Neuronal stem cell (in vitro differentiated cells): ENCODE results near the gene MOB1A.

Source experiments
- DNase-seq: peaks from one replicate; pipeline ENCODE4 v3.0.0-alpha.2; 2013; ENCODE audit warnings: low spot score
- H2AFZ ChIP-seq: one replicate; pipeline ENCODE4 v1.6.1; 2013; ENCODE audit warnings: mild to moderate bottlenecking, low read length, inconsistent platforms
- H2AK5ac ChIP-seq: 2 replicates; pipeline ENCODE4 v1.6.1; 2013; ENCODE audit warnings: low read depth, mild to moderate bottlenecking, inconsistent platforms, low read length, moderate library complexity, mixed read lengths
- H2BK120ac ChIP-seq: 2 replicates; pipeline ENCODE4 v1.6.1; 2013; ENCODE audit warnings: low read depth, mild to moderate bottlenecking, inconsistent platforms, low read length, moderate library complexity, mixed read lengths
- H2BK12ac ChIP-seq: one replicate; pipeline ENCODE4 v1.6.1; 2013; ENCODE audit warnings: low read length, inconsistent platforms
- H2BK15ac ChIP-seq: 2 replicates; pipeline ENCODE4 v1.6.1; 2013; ENCODE audit warnings: mild to moderate bottlenecking, low read length, inconsistent platforms, mixed read lengths
- H2BK5ac ChIP-seq: one replicate; pipeline ENCODE4 v1.6.1; 2013; ENCODE audit warnings: inconsistent platforms, mild to moderate bottlenecking, low read length, moderate library complexity
- H3K14ac ChIP-seq: one replicate; pipeline ENCODE4 v1.6.1; 2013; ENCODE audit warnings: low read length, inconsistent platforms
- H3K18ac ChIP-seq: 2 replicates; pipeline ENCODE4 v1.6.1; 2013; ENCODE audit warnings: low read length, inconsistent platforms
- H3K23ac ChIP-seq: 2 replicates; pipeline ENCODE4 v1.6.1; 2013; ENCODE audit warnings: low read depth, mild to moderate bottlenecking, mixed read lengths, low read length, inconsistent platforms; ENCODE audit not compliant: poor library complexity
- H3K27ac ChIP-seq: replicated peaks from 3 replicates; pipeline ENCODE4 v1.5.1; 2013; ENCODE audit warnings: low read length, inconsistent platforms
- H3K27me3 ChIP-seq, 3 experiments: 2 replicates each; pipeline ENCODE4 v1.6.1; 2013; ENCODE audit warnings: low read length in 3 of 3, mild to moderate bottlenecking in 2 of 3, inconsistent platforms in 1 of 3, low read depth in 1 of 3, mixed read lengths in 1 of 3, moderate library complexity in 1 of 3; ENCODE audit not compliant: control insufficient read depth in 3 of 3, insufficient read depth in 3 of 3
- H3K36me3 ChIP-seq, 2 donors: replicated peaks in 1 of 2; 2 replicates each; pipeline ENCODE4 v1.6.1; 2013; ENCODE audit warnings: low read length in 2 of 2; ENCODE audit not compliant: control insufficient read depth in 2 of 2, insufficient read depth in 2 of 2
- H3K4ac ChIP-seq: 2 replicates; pipeline ENCODE4 v1.6.1; 2013; ENCODE audit warnings: inconsistent platforms, mild to moderate bottlenecking, low read length, moderate library complexity
- H3K4me1 ChIP-seq, 2 donors: 1 replicate in 1 of 2; 2 replicates in 1 of 2; pipeline ENCODE4 v1.6.1; 2013; ENCODE audit warnings: low read length in 2 of 2, low read depth in 1 of 2; ENCODE audit not compliant: control insufficient read depth in 2 of 2, insufficient read depth in 1 of 2
- H3K4me2 ChIP-seq: one replicate; pipeline ENCODE4 v1.6.1; 2013; ENCODE audit warnings: mild to moderate bottlenecking, low read length, inconsistent platforms; ENCODE audit not compliant: insufficient read depth, poor library complexity, severe bottlenecking
- H3K4me3 ChIP-seq, 2 donors: 2 replicates each; pipeline ENCODE4 v1.5.1; 2013; ENCODE audit warnings: low read length in 2 of 2, mild to moderate bottlenecking in 2 of 2, inconsistent platforms in 1 of 2, moderate library complexity in 1 of 2
- H3K79me1 ChIP-seq: one replicate; pipeline ENCODE4 v1.6.1; 2013; ENCODE audit warnings: low read depth, mild to moderate bottlenecking, inconsistent platforms, low read length, moderate library complexity
- H3K9ac ChIP-seq: one replicate; pipeline ENCODE4 v1.6.1; 2013; ENCODE audit warnings: mild to moderate bottlenecking, low read depth, low read length, inconsistent platforms; ENCODE audit not compliant: poor library complexity
- H3K9me3 ChIP-seq, 2 donors: replicated peaks in 1 of 2; 2 replicates each; pipeline versions ENCODE3 to v1.6.1; 2013; ENCODE audit warnings: low read length in 2 of 2, mild to moderate bottlenecking in 2 of 2, inconsistent platforms in 1 of 2, low read depth in 1 of 2, mixed read lengths in 1 of 2, moderate library complexity in 1 of 2; ENCODE audit not compliant: control insufficient read depth in 2 of 2, insufficient read depth in 1 of 2
- H4K8ac ChIP-seq: one replicate; pipeline ENCODE4 v1.6.1; 2013; ENCODE audit warnings: low read depth, mild to moderate bottlenecking, inconsistent platforms, low read length, moderate library complexity
- H4K91ac ChIP-seq: one replicate; pipeline ENCODE4 v1.6.1; 2013; ENCODE audit warnings: low read length, low read depth, mild to moderate bottlenecking, inconsistent platforms; ENCODE audit not compliant: poor library complexity
- WGBS, 2 donors: extraction: QIAGEN DNeasy Blood & Tissue Kit; methylation state at CpG; one replicate each; pipeline ENCODE4 v1.1.7; 2013; ENCODE audit warnings: missing lambda C conversion rate in 2 of 2, mixed read lengths in 1 of 2; ENCODE audit not compliant: insufficient read length in 2 of 2, insufficient replicate concordance in 1 of 2; ENCODE audit errors: extremely low coverage in 2 of 2; 5-methylcytosine and 5-hydroxymethylcytosine counted together

MOB1A gene

GRCh38 chr2:74204436-74204835 is 25.8 kb upstream of the MOB1A start:
- H4K8ac ChIP-seq, result no peak overlapping the region
- peaks cover 1% of the 10 kb centered on the region for H3K79me1 ChIP-seq
- no peak for DNase-seq
- H3K4me2 ChIP-seq, result no peak overlapping the region
- no peak overlapping the region for H3K4me3 ChIP-seq
- no peak overlapping the region for H3K27ac ChIP-seq
- peaks cover 2 to 3% of the 10 kb centered on the region in 2 donors for H3K4me1 ChIP-seq
- H2BK12ac ChIP-seq, result no peak overlapping the region
- H3K9me3 ChIP-seq, result no peaks in the 10 kb centered on the region
- no peak overlapping the region for H2BK15ac ChIP-seq
- no peak overlapping the region for H2AK5ac ChIP-seq
- H3K4ac ChIP-seq, result no peak overlapping the region
- no peak overlapping the region for H3K18ac ChIP-seq
- H3K9ac ChIP-seq, result no peak overlapping the region
- no peak overlapping the region for H2BK120ac ChIP-seq
- H3K27me3 ChIP-seq, result no peaks in the 10 kb centered on the region
- H2AFZ ChIP-seq, result no peak overlapping the region
- no peak overlapping the region for H4K91ac ChIP-seq
- H3K23ac ChIP-seq, result no peak overlapping the region
- no peak overlapping the region for H2BK5ac ChIP-seq
- WGBS, 2 donors, result no CpG with 5 or more reads among the region's 3 CpGs
- H3K36me3 ChIP-seq, result peaks cover 6 to 82% of the 10 kb centered on the region in 2 donors
- H3K14ac ChIP-seq, result no peak overlapping the region

GRCh38 chr2:74201596-74201995 is 22.9 kb upstream of the MOB1A start:
- no peak overlapping the region for H3K9ac ChIP-seq
- no peak overlapping the region for H3K4ac ChIP-seq
- no peaks in the 10 kb centered on the region for H3K27me3 ChIP-seq
- no peak for DNase-seq
- no peak overlapping the region for H2AK5ac ChIP-seq
- no peak overlapping the region for H3K4me2 ChIP-seq
- H4K91ac ChIP-seq, result no peak overlapping the region
- no peak overlapping the region for H3K18ac ChIP-seq
- H3K36me3 ChIP-seq, result peaks cover 1 to 55% of the 10 kb centered on the region in 2 donors
- peaks cover 2 to 5% of the 10 kb centered on the region in 2 donors for H3K4me1 ChIP-seq
- no peaks in the 10 kb centered on the region for H3K9me3 ChIP-seq
- H2BK5ac ChIP-seq, result no peak overlapping the region
- no peak overlapping the region for H3K14ac ChIP-seq
- H3K79me1 ChIP-seq, result no peaks in the 10 kb centered on the region
- no peak overlapping the region for H3K4me3 ChIP-seq
- H2AFZ ChIP-seq, result no peak overlapping the region
- no peak overlapping the region for H3K23ac ChIP-seq
- H3K27ac ChIP-seq, result no peak overlapping the region
- no peak overlapping the region for H2BK12ac ChIP-seq
- no peak overlapping the region for H2BK15ac ChIP-seq
- no peak overlapping the region for H4K8ac ChIP-seq
- WGBS, 2 donors, result no CpG with 5 or more reads among the region's 1 CpG
- no peak overlapping the region for H2BK120ac ChIP-seq

- no peak overlapping the region for H2BK120ac ChIP-seq
- H2BK12ac ChIP-seq, result no peak overlapping the region
- H4K91ac ChIP-seq, result no peak overlapping the region
- H2AK5ac ChIP-seq, result no peak overlapping the region
- H3K79me1 ChIP-seq, result no peaks in the 10 kb centered on the region
- H3K27me3 ChIP-seq, result no peaks in the 10 kb centered on the region
- no peak overlapping the region for H3K18ac ChIP-seq
- WGBS, 2 donors, result no CpG with 5 or more reads among the region's 3 CpGs
- no peak overlapping the region for H2AFZ ChIP-seq
- no peak overlapping the region for H3K4ac ChIP-seq
- no peak overlapping the region for H3K27ac ChIP-seq
- H3K14ac ChIP-seq, result no peak overlapping the region
- H3K4me1 ChIP-seq, result peaks cover 2 to 3% of the 10 kb centered on the region in 2 donors
- no peak for DNase-seq
- no peaks in the 10 kb centered on the region for H3K9me3 ChIP-seq
- no peak overlapping the region for H3K9ac ChIP-seq
- no peak overlapping the region for H3K4me2 ChIP-seq
- H3K23ac ChIP-seq, result no peak overlapping the region
- H2BK15ac ChIP-seq, result no peak overlapping the region
- H4K8ac ChIP-seq, result no peak overlapping the region
- peaks cover 1 to 51% of the 10 kb centered on the region in 2 donors for H3K36me3 ChIP-seq
- H2BK5ac ChIP-seq, result no peak overlapping the region
- no peak overlapping the region for H3K4me3 ChIP-seq
These were observed 22.5 kb upstream of the MOB1A start for GRCh38 chr2:74201196-74201595.

GRCh38 chr2:74199871-74200305 is 21.2 kb upstream of the MOB1A start:
- Histone ChIP-seq H3K23ac (no peak overlapping the region), H3K79me1 (no peaks in the 10 kb centered on the region), H2BK120ac (no peak overlapping the region), H3K27ac (no peak overlapping the region), H3K9ac (no peak overlapping the region), H3K4ac (no peak overlapping the region), H3K18ac (no peak overlapping the region), H3K4me3 (peak overlapping the region; percentile 71 to 94), H4K8ac (no peak overlapping the region), H4K91ac (no peak overlapping the region), H3K14ac (no peak overlapping the region), H2BK12ac (no peak overlapping the region), H3K4me2 (peak overlapping the region; percentile 98), H2BK15ac (no peak overlapping the region), H3K27me3 (peaks cover 0 to 3% (median 0%) of the 10 kb centered on the region in 3 experiments), H2AK5ac (no peak overlapping the region), H3K4me1 (peaks cover 2 to 3% of the 10 kb centered on the region in 2 donors), H3K36me3 (peaks cover 0 to 39% of the 10 kb centered on the region in 2 donors), H2AFZ (no peak overlapping the region), H3K9me3 (no peaks in the 10 kb centered on the region), H2BK5ac (no peak overlapping the region)
- no peak for DNase-seq
- no CpG with 5 or more reads among the region's 8 CpGs for WGBS, 2 donors
